Right atrium auricular region (tissue), 2 donors: ENCODE data around the gene EFCAB7. TPM values are rescaled to one million over a fixed set of nuclear protein-coding genes. Genes with fewer than 3 reads are reported as not detected.

Source experiments
- DNase-seq: peaks from one replicate; pipeline ENCODE4 v3.0.0-alpha.2; 2019; ENCODE audit warnings: low spot score
- H3K27ac ChIP-seq, 2 donors: fragments of 200-600 bp; sonication (generic); 1 replicate in 1 of 2; 2 replicates in 1 of 2; pipeline ENCODE4 v1.5.1; 2016 to 2019
- H3K27me3 ChIP-seq, 2 donors: fragments of 200-600 bp; sonication (generic); one replicate each; pipeline versions ENCODE4 v1.5.1 to v1.6.0; 2017 to 2019
- H3K36me3 ChIP-seq: fragments of 200-600 bp; sonication (generic); one replicate; pipeline ENCODE4 v1.5.1; 2016
- H3K4me1 ChIP-seq, 2 donors: fragments of 200-600 bp; sonication (generic); one replicate each; pipeline versions ENCODE4 v1.5.1 to v1.6.0; 2017 to 2019
- H3K4me3 ChIP-seq, 2 donors: fragments of 200-600 bp; sonication (generic); 1 replicate in 1 of 2; 2 replicates in 1 of 2; pipeline ENCODE4 v1.5.1; 2017 to 2019; ENCODE audit warnings: mild to moderate bottlenecking in 1 of 2, moderate library complexity in 1 of 2
- H3K9me3 ChIP-seq, 2 donors: fragments of 200-600 bp; sonication (generic); one replicate each; pipeline ENCODE4 v1.5.1; 2019
- CTCF ChIP-seq, 2 donors: fragments of 200-600 bp; sonication (generic); IDR thresholded peaks; one replicate each; pipeline ENCODE4 v1.5.1; 2019; ENCODE audit warnings: antibody characterized with exemption in 2 of 2
- total RNA-seq, 2 donors: library from RNA; depleted of rRNA; stranded (reverse); fragments of >200 nt; gene quantifications; one replicate each; pipeline ENCODE4 v1.1.0, GENCODE V29; 2016

EFCAB7 gene
- total RNA-seq, 2 donors from 2014 or later = 5.6 to 6.7 TPM

- H3K27ac ChIP-seq = no peak overlapping the region
- H3K36me3 ChIP-seq = peaks cover 19% of the 10 kb centered on the region
- TF ChIP-seq CTCF (IDR thresholded peaks at IDR 0.05) = no peak
- no peaks in the 10 kb centered on the region for H3K27me3 ChIP-seq
- no peak overlapping the region for H3K4me3 ChIP-seq
- no peaks in the 10 kb centered on the region for H3K9me3 ChIP-seq
- no peaks in the 10 kb centered on the region for H3K4me1 ChIP-seq
- no peak for DNase-seq
Measured at GRCh38 chr1:63537006-63537405, 13.7 kb downstream of the EFCAB7 start.

GRCh38 chr1:63537940-63538339 lies 14.6 kb downstream of the EFCAB7 start:
- no peaks in the 10 kb centered on the region for H3K9me3 ChIP-seq
- no peaks in the 10 kb centered on the region for H3K27me3 ChIP-seq
- peaks cover 11% of the 10 kb centered on the region for H3K36me3 ChIP-seq
- peak in 1 of 2 donors; percentile 49 for TF ChIP-seq CTCF (IDR thresholded peaks at IDR 0.05)
- H3K27ac ChIP-seq = no peak overlapping the region
- no peak overlapping the region for H3K4me3 ChIP-seq
- no peak for DNase-seq
- H3K4me1 ChIP-seq = no peaks in the 10 kb centered on the region

GRCh38 chr1:63545780-63546179 lies 22.5 kb downstream of the EFCAB7 start:
- TF ChIP-seq CTCF (IDR thresholded peaks at IDR 0.05) = no peak
- Histone ChIP-seq H3K9me3 (no peaks in the 10 kb centered on the region), H3K27me3 (no peaks in the 10 kb centered on the region), H3K27ac (no peak overlapping the region), H3K36me3 (no peaks in the 10 kb centered on the region), H3K4me1 (no peaks in the 10 kb centered on the region), H3K4me3 (no peak overlapping the region)
- no peak for DNase-seq

- DNase-seq = no peak
- TF ChIP-seq CTCF (IDR thresholded peaks at IDR 0.05) = no peak
- Histone ChIP-seq H3K4me1 (no peaks in the 10 kb centered on the region), H3K27me3 (no peaks in the 10 kb centered on the region), H3K36me3 (no peaks in the 10 kb centered on the region), H3K4me3 (no peak overlapping the region), H3K9me3 (no peaks in the 10 kb centered on the region), H3K27ac (no peak overlapping the region)
Measured at GRCh38 chr1:63547621-63548294, 24.4 kb downstream of the EFCAB7 start.

- Histone ChIP-seq H3K4me1 (no peaks in the 10 kb centered on the region), H3K9me3 (no peaks in the 10 kb centered on the region), H3K4me3 (no peak overlapping the region), H3K27me3 (no peaks in the 10 kb centered on the region), H3K27ac (no peak overlapping the region), H3K36me3 (no peaks in the 10 kb centered on the region)
- no peak for DNase-seq
- no peak for TF ChIP-seq CTCF (IDR thresholded peaks at IDR 0.05)
Measured at GRCh38 chr1:63548303-63548702, 25.0 kb downstream of the EFCAB7 start.

GRCh38 chr1:63548877-63549276 lies 25.6 kb downstream of the EFCAB7 start:
- no peaks in the 10 kb centered on the region for H3K36me3 ChIP-seq
- H3K27ac ChIP-seq = no peak overlapping the region
- H3K27me3 ChIP-seq = no peaks in the 10 kb centered on the region
- no peak for DNase-seq
- H3K4me3 ChIP-seq = no peak overlapping the region
- no peaks in the 10 kb centered on the region for H3K4me1 ChIP-seq
- H3K9me3 ChIP-seq = no peaks in the 10 kb centered on the region
- no peak for TF ChIP-seq CTCF (IDR thresholded peaks at IDR 0.05)
